SK-N-SH treated with all-trans-retinoic acid at 6 μM for 48 hours (cell line): Measurements from ENCODE around the gene WASHC4.
A peak's percentile ranks its signal among the peaks of the same experiment; 100 is the strongest.

ENCODE experiments used
- ATAC-seq: fragments of 200-7000 bp; cut with Tn5 transposase; 3 replicates; pipeline ENCODE4 v1.9.1; 2020; ENCODE audit warnings: mild to moderate bottlenecking, moderate library complexity
- ARNTL ChIP-seq: fragments of 450-650 bp; formaldehyde crosslinking; IDR thresholded peaks from 2 replicates; pipeline ENCODE4 v1.5.0; 2020; ENCODE audit warnings: low read depth, mild to moderate bottlenecking, moderate library complexity, borderline replicate concordance
- BACH2 ChIP-seq: fragments of 250-450 bp; sonication (Bioruptor Pico); IDR thresholded peaks from 2 replicates; pipeline ENCODE4 v1.9.0; 2021; ENCODE audit warnings: mild to moderate bottlenecking, borderline replicate concordance
- CREB5 ChIP-seq: fragments of 250-450 bp; sonication (Bioruptor Pico); IDR thresholded peaks from 2 replicates; pipeline ENCODE4 v1.5.1; 2020; ENCODE audit warnings: low read depth, mild to moderate bottlenecking, moderate library complexity
- CSDC2 ChIP-seq: fragments of 250-450 bp; sonication (Bioruptor Pico); IDR thresholded peaks from 2 replicates; pipeline ENCODE4 v1.5.0; 2020; ENCODE audit warnings: mild to moderate bottlenecking, moderate library complexity
- CSRNP3 ChIP-seq: fragments of 250-450 bp; sonication (Bioruptor Pico); IDR thresholded peaks from 2 replicates; pipeline ENCODE4 v1.5.1; 2021; ENCODE audit warnings: mild to moderate bottlenecking, moderate library complexity
- ESRRG ChIP-seq: fragments of 250-450 bp; sonication (Bioruptor Pico); IDR thresholded peaks from 2 replicates; pipeline ENCODE4 v1.6.1; 2021; ENCODE audit warnings: mild to moderate bottlenecking
- GLIS3 ChIP-seq: fragments of 250-450 bp; sonication (Bioruptor Pico); IDR thresholded peaks from 2 replicates; pipeline ENCODE4 v1.5.0; 2020; ENCODE audit warnings: mild to moderate bottlenecking, moderate library complexity
- ISL1 ChIP-seq: fragments of 250-450 bp; sonication (Bioruptor Pico); IDR thresholded peaks from 2 replicates; pipeline ENCODE4 v2.1.2; 2022; ENCODE audit warnings: mild to moderate bottlenecking, moderate library complexity
- OSR1 ChIP-seq: fragments of 250-450 bp; sonication (Bioruptor Pico); IDR thresholded peaks from 2 replicates; pipeline ENCODE4 v1.8.0; 2022; ENCODE audit warnings: moderate library complexity, mild to moderate bottlenecking, inconsistent platforms
- PATZ1 ChIP-seq: fragments of 250-450 bp; sonication (Bioruptor Pico); IDR thresholded peaks from 2 replicates; pipeline ENCODE4 v1.8.0; 2020; ENCODE audit warnings: mild to moderate bottlenecking, moderate library complexity, borderline replicate concordance
- POU6F1 ChIP-seq: fragments of 250-450 bp; sonication (Bioruptor Pico); IDR thresholded peaks from 2 replicates; pipeline ENCODE4 v1.8.0; 2021; ENCODE audit warnings: low read depth, mild to moderate bottlenecking, moderate library complexity, borderline replicate concordance
- PPARA ChIP-seq: fragments of 250-450 bp; sonication (Bioruptor Pico); IDR thresholded peaks from 2 replicates; pipeline ENCODE4 v1.5.0; 2020; ENCODE audit warnings: mild to moderate bottlenecking, borderline replicate concordance
- RARB ChIP-seq: fragments of 250-450 bp; sonication (Bioruptor Pico); IDR thresholded peaks from 2 replicates; pipeline ENCODE4 v1.8.0; 2021; ENCODE audit warnings: mild to moderate bottlenecking, moderate library complexity
- SNAI2 ChIP-seq: fragments of 250-450 bp; sonication (Bioruptor Pico); IDR thresholded peaks from 2 replicates; pipeline ENCODE4 v1.5.0; 2020; ENCODE audit warnings: mild to moderate bottlenecking, moderate library complexity
- TCF4 ChIP-seq: fragments of 250-450 bp; sonication (Bioruptor Pico); IDR thresholded peaks from 2 replicates; pipeline ENCODE4 v1.8.0; 2021; ENCODE audit warnings: mild to moderate bottlenecking, moderate library complexity, borderline replicate concordance
- TOX ChIP-seq: fragments of 250-450 bp; sonication (Bioruptor Pico); IDR thresholded peaks from 2 replicates; pipeline ENCODE4 v1.8.0; 2021; ENCODE audit warnings: mild to moderate bottlenecking, moderate library complexity, borderline replicate concordance
- TSHZ2 ChIP-seq: fragments of 250-450 bp; sonication (Bioruptor Pico); IDR thresholded peaks from 2 replicates; pipeline ENCODE4 v1.5.0; 2020; ENCODE audit warnings: mild to moderate bottlenecking, moderate library complexity
- ZFP3 ChIP-seq: fragments of 250-450 bp; sonication (Bioruptor Pico); IDR thresholded peaks from 2 replicates; pipeline ENCODE4 v1.5.0; 2020; ENCODE audit warnings: mild to moderate bottlenecking, moderate library complexity
- ZFP30 ChIP-seq: fragments of 450-650 bp; formaldehyde crosslinking; IDR thresholded peaks from 2 replicates; pipeline ENCODE4 v1.5.0; 2022; ENCODE audit warnings: mild to moderate bottlenecking, moderate library complexity
- ZNF70 ChIP-seq: fragments of 450-650 bp; formaldehyde crosslinking; IDR thresholded peaks from 2 replicates; pipeline ENCODE4 v1.5.0; 2020; ENCODE audit warnings: mild to moderate bottlenecking, moderate library complexity
- ZNF8 ChIP-seq: fragments of 450-650 bp; formaldehyde crosslinking; IDR thresholded peaks from 2 replicates; pipeline ENCODE4 v1.5.0; 2020; ENCODE audit warnings: mild to moderate bottlenecking, moderate library complexity

Gene WASHC4

GRCh38 chr12:105085501-105085900 lies 22.0 kb upstream of the WASHC4 start (continued):
- TF ChIP-seq ZNF70 (no peak), BACH2 (no peak), SNAI2 (CRISPR knock-in tag) (no peak), TSHZ2 (CRISPR knock-in tag) (no peak)

- TF ChIP-seq ZFP30 (CRISPR knock-in tag), result no peak
- peak; percentile 64; the same call in 1 of the 2 replicates for TF ChIP-seq ZNF8 (CRISPR knock-in tag)
- no peak for TF ChIP-seq BACH2
- no peak for TF ChIP-seq OSR1 (CRISPR knock-in tag)
- TF ChIP-seq TCF4 (CRISPR knock-in tag), result no peak
- ATAC-seq, result peak; percentile 53
Measured at GRCh38 chr12:105089817-105090216, 17.7 kb upstream of the WASHC4 start.

- no peak for TF ChIP-seq SNAI2 (CRISPR knock-in tag)
- TF ChIP-seq CSDC2 (CRISPR knock-in tag), result no peak
- no peak for TF ChIP-seq ZFP3 (CRISPR knock-in tag)
- TF ChIP-seq OSR1 (CRISPR knock-in tag), result no peak
- TF ChIP-seq RARB (CRISPR knock-in tag), result no peak
- no peak for TF ChIP-seq PATZ1
- TF ChIP-seq ESRRG (CRISPR knock-in tag), result no peak
- no peak for TF ChIP-seq ZFP30 (CRISPR knock-in tag)
- no peak for TF ChIP-seq ARNTL (CRISPR knock-in tag)
- no peak for TF ChIP-seq ISL1 (CRISPR knock-in tag)
- TF ChIP-seq CSRNP3 (CRISPR knock-in tag), result no peak
- TF ChIP-seq ZNF8 (CRISPR knock-in tag), result no peak
- TF ChIP-seq ZNF70, result no peak
- TF ChIP-seq POU6F1, result no peak
- no peak for TF ChIP-seq TOX (CRISPR knock-in tag)
- TF ChIP-seq BACH2, result no peak
- no peak for TF ChIP-seq GLIS3 (CRISPR knock-in tag)
- TF ChIP-seq CREB5 (CRISPR knock-in tag), result no peak
- no peak for TF ChIP-seq PPARA
- TF ChIP-seq TSHZ2 (CRISPR knock-in tag), result no peak
- TF ChIP-seq, all 23 proteins: peak for 0
- ATAC-seq, result no peak
Measured at GRCh38 chr12:105090361-105090760, 17.2 kb upstream of the WASHC4 start.
